GM12873 (cell line): ENCODE data around the gene NHLRC4.
A peak's percentile ranks its signal among the peaks of the same experiment; 100 is the strongest.

ENCODE experiments used
- TF ChIP-seq, protein P1 (sequence below): IDR thresholded peaks from 2 replicates; pipeline ENCODE4 v1.5.1; 2012; ENCODE audit warnings: low read depth, mild to moderate bottlenecking, moderate library complexity, low read length, control low read depth; ENCODE audit not compliant: insufficient read depth; ENCODE audit errors: missing control alignments

NHLRC4 gene

DNA sequence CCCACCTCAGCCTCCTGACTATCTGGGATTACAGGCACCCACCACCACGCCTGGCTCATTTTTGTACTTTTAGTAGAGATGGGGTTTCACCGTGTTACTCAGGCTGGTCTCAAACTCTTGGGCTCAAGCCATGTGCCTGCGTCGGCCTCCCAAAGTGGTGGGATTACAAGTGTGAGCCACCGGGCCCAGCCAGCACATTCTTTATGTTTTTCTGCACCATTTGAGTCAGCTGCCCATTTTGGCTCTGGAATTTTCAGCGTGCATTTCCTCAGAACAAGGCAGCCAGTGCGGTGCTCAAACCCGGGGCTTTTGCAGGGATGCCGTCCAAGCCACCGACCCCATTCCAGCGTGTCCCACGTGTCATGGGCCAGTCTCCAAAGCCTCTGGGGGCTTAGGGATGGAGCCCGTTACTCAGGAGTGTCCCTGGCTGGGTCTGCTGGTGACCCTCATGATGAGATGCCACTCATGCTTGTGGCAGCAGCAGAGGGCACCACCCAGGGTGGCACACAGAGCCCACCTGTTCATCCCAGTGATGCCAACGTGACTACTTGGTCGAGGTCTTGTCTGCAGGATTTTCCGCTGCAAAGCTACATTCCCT lies 19.3 kb downstream of the NHLRC4 start:
- TF ChIP-seq, protein P1, sequence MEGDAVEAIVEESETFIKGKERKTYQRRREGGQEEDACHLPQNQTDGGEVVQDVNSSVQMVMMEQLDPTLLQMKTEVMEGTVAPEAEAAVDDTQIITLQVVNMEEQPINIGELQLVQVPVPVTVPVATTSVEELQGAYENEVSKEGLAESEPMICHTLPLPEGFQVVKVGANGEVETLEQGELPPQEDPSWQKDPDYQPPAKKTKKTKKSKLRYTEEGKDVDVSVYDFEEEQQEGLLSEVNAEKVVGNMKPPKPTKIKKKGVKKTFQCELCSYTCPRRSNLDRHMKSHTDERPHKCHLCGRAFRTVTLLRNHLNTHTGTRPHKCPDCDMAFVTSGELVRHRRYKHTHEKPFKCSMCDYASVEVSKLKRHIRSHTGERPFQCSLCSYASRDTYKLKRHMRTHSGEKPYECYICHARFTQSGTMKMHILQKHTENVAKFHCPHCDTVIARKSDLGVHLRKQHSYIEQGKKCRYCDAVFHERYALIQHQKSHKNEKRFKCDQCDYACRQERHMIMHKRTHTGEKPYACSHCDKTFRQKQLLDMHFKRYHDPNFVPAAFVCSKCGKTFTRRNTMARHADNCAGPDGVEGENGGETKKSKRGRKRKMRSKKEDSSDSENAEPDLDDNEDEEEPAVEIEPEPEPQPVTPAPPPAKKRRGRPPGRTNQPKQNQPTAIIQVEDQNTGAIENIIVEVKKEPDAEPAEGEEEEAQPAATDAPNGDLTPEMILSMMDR: no peak

DNA sequence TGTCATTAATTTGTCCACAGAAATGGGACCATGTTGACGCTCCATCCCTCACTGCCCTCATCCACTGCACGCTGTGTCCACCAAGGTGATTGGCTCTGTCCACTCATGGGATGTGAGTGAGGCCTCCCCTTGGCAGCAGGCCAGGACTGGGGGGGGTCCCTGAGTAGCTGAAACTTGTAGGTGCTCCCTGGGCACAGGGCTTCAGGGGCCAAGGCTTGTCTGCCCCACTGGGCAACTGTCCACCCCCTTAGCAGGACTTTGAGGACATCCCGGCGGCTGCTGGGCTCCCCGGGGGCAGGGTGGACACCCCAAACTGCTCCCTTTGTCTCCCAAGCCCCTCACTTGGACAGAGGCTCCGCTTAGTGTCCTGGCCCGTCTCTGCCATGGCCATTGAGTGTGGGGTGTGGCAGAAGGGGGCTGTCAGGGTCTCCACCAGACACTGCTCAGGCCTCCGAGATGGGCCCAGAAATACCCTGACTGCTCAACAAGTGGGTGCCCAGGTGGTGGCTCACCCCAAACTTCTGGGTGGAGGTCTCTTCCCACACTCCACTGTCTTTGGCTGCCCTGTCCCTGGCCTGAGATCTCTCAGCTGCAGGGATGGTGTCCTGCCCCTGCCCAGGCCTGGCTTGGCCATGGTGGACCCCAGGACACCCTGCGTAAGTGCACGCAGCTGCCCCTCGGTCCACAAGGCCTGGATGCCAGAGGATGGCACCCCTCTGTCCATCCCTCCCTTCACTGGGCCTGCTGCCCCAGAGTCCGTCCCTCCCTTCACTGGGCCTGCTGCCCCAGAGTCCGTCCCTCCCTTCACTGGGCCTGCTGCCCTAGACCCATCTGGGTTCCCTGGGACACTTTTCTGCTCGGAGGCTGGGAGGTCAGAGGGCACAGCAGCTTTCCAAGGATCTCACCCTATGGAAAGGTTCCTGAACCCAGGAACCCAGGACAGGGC lies 20.1 kb downstream of the NHLRC4 start:
- TF ChIP-seq, protein P1: no peak

DNA sequence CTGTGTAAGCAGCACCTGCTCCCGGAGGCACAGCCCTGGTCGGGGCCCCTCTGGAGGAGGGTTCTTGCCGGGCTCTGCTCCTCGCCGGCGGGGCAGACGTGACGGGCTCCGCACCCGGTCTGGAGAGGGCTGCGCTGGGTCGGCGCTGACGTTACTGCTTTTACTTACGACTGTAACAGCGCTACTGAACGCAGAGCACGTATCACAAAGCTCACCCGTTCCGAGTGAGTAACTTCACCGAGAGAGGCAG lies 21.8 kb downstream of the NHLRC4 start:
- TF ChIP-seq, protein P1: no peak

DNA sequence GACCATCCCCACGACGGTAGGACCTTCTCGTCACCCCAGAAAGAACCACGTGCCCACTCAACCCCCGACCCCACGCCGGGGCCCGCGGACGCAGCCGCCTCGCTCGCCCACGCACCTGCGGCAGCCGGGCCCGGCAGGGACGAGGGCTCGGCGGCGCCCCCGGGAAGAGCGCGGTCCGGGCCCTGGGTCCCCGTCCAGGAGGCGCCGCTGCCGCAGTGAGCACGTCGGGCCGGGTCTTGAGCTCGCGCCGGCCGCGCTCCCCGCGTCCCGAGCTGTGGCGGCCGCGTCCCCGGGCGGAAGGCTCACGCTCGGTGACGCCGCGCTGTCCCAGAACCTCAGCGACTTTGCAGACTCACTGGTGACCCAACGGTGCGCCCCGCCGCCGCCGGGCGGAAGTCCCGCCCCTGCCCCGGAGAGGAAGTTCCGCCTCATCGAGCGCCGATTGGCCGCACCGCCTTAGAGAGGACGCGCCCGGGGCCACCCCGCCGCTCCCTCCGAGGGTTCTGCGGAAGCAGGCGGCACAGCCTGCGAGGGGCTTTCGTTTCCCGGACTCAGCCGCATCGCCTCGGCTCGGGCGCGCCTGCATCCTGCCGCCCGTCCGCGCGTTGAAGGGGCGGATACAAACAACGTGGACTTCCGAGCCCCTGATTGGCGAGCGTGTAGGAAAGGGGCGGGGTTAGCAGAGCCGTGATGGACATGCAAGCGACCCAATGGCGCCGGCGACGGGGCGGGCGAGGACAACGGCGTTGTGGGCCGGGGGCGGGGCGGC lies 22.3 kb downstream of the NHLRC4 start:
- TF ChIP-seq, protein P1: no peak

DNA sequence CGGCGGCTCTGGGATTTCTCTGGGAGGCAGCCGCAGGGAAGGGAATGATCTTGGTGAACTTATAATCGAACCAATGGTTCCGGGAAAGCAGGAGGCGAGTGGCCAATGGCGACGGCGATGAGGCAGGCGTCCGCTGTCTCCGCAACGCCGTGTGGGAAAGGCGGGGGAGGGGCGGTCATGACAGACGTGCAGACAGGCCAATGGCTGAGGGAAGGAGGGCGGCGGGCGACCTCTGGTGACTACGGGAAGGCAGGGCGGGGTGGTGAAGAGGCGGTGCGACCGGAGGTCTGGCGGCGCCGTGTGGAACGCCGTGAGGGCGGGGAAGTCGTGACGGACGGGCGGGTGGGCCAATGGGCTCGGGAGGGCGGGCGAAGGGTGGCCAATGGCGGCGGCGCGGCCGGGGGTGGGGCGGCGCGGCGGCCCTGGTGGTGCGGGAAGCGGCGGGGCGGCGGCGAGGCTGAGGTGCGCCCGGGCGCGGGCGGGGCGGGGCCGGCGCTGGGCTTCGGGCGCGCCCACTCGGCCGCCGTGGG lies 22.9 kb downstream of the NHLRC4 start, which contains the start of gene RAB40C:
RAB40C (plus strand) TSS at position 409 of the 530 bp plus-strand sequence. CDS start 226 bp downstream, outside the sequence.
- TF ChIP-seq, protein P1: peak; percentile 3

DNA sequence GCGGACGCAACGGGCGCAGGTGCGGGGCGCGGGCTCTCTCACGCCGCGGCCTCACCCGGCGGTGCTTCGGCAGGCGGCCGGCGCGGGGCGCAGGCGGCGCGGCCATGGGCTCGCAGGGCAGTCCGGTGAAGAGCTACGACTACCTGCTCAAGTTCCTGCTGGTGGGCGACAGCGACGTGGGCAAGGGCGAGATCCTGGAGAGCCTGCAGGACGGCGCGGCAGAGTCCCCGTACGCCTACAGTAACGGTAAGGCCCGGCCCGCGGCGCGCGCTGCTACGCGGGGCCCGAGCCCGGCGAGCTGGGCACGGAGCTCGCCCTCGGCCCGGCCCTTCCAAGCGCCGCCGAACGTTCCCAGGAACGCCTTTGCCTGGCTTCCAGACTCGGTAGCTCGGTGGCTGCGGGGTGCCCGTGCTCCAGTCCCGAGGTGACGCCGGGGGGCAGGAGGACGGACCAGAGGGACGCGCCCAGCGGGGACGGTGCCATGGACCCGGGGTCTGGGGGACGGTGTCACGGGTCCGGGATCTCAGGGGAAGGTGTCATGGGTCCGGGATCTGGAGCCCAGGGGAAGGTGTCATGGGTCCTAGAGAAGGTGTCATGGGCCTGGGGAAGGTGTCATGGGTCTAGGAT lies 23.5 kb downstream of the NHLRC4 start:
- TF ChIP-seq, protein P1: no peak
